ENCODE results near the gene SLC9C2. TPM values are rescaled to one million over a fixed set of nuclear protein-coding genes. Genes with fewer than 3 reads are reported as not detected.
"Not testable (repeated sequence)": the region's sequence is repeated elsewhere in the genome, so short reads cannot be mapped to it uniquely, and the experiment has no call there.

The SLC9C2 gene
- total RNA-seq, 1 donor: not detected

- H3K27me3 ChIP-seq (ENCODE audit: insufficient read depth, low read length): no peaks in the 10 kb centered on the region
- H3K9me3 ChIP-seq (ENCODE audit: low read depth, low read length): no peaks in the 10 kb centered on the region
- no peaks in the 10 kb centered on the region for H3K4me1 ChIP-seq (ENCODE audit: insufficient read depth, low read length)
- H3K4me3 ChIP-seq (ENCODE audit: low read length): no peak overlapping the region
Observed at GRCh38 chr1:173525926-173526325, 76.9 kb downstream of the SLC9C2 start.

GRCh38 chr1:173523329-173523728 lies 79.5 kb downstream of the SLC9C2 start:
- Histone ChIP-seq H3K4me3 (ENCODE audit: low read length) (no peak overlapping the region), H3K9me3 (ENCODE audit: low read depth, low read length) (no peaks in the 10 kb centered on the region), H3K4me1 (ENCODE audit: insufficient read depth, low read length) (no peaks in the 10 kb centered on the region), H3K27me3 (ENCODE audit: insufficient read depth, low read length) (no peaks in the 10 kb centered on the region)

- H3K9me3 ChIP-seq (ENCODE audit: low read depth, low read length): no peaks in the 10 kb centered on the region
- no peaks in the 10 kb centered on the region for H3K4me1 ChIP-seq (ENCODE audit: insufficient read depth, low read length)
- H3K4me3 ChIP-seq (ENCODE audit: low read length): no peak overlapping the region
- H3K27me3 ChIP-seq (ENCODE audit: insufficient read depth, low read length): no peaks in the 10 kb centered on the region
Observed at GRCh38 chr1:173520799-173521198, 82.1 kb downstream of the SLC9C2 start.

- not testable (repeated sequence) for H3K4me1 ChIP-seq (ENCODE audit: insufficient read depth, low read length); H3K27me3 ChIP-seq (ENCODE audit: insufficient read depth, low read length); H3K4me3 ChIP-seq (ENCODE audit: low read length); H3K9me3 ChIP-seq (ENCODE audit: low read depth, low read length)
Observed at GRCh38 chr1:173514503-173514902, 88.4 kb downstream of the SLC9C2 start.

- Histone ChIP-seq H3K4me1 (ENCODE audit: insufficient read depth, low read length) (no peaks in the 10 kb centered on the region), H3K27me3 (ENCODE audit: insufficient read depth, low read length) (no peaks in the 10 kb centered on the region), H3K4me3 (ENCODE audit: low read length) (no peak overlapping the region), H3K9me3 (ENCODE audit: low read depth, low read length) (no peaks in the 10 kb centered on the region)
Observed at GRCh38 chr1:173509797-173510196, 93.1 kb downstream of the SLC9C2 start.

- Histone ChIP-seq H3K4me1 (ENCODE audit: insufficient read depth, low read length) (no peaks in the 10 kb centered on the region), H3K27me3 (ENCODE audit: insufficient read depth, low read length) (no peaks in the 10 kb centered on the region), H3K4me3 (ENCODE audit: low read length) (no peak overlapping the region), H3K9me3 (ENCODE audit: low read depth, low read length) (no peaks in the 10 kb centered on the region)
Observed at GRCh38 chr1:173508541-173508940, 94.3 kb downstream of the SLC9C2 start.

GRCh38 chr1:173507847-173508209 lies 95.0 kb downstream of the SLC9C2 start:
- H3K27me3 ChIP-seq (ENCODE audit: insufficient read depth, low read length): no peaks in the 10 kb centered on the region
- no peaks in the 10 kb centered on the region for H3K4me1 ChIP-seq (ENCODE audit: insufficient read depth, low read length)
- no peak overlapping the region for H3K4me3 ChIP-seq (ENCODE audit: low read length)
- no peaks in the 10 kb centered on the region for H3K9me3 ChIP-seq (ENCODE audit: low read depth, low read length)

GRCh38 chr1:173507205-173507846 lies 95.5 kb downstream of the SLC9C2 start:
- Histone ChIP-seq H3K4me3 (ENCODE audit: low read length) (no peak overlapping the region), H3K4me1 (ENCODE audit: insufficient read depth, low read length) (no peaks in the 10 kb centered on the region), H3K27me3 (ENCODE audit: insufficient read depth, low read length) (no peaks in the 10 kb centered on the region), H3K9me3 (ENCODE audit: low read depth, low read length) (no peaks in the 10 kb centered on the region)

GRCh38 chr1:173506437-173506836 lies 96.4 kb downstream of the SLC9C2 start:
- H3K4me1 ChIP-seq (ENCODE audit: insufficient read depth, low read length): no peaks in the 10 kb centered on the region
- H3K27me3 ChIP-seq (ENCODE audit: insufficient read depth, low read length): no peaks in the 10 kb centered on the region
- H3K4me3 ChIP-seq (ENCODE audit: low read length): no peak overlapping the region
- H3K9me3 ChIP-seq (ENCODE audit: low read depth, low read length): no peaks in the 10 kb centered on the region

- Histone ChIP-seq H3K9me3 (ENCODE audit: low read depth, low read length) (no peaks in the 10 kb centered on the region), H3K27me3 (ENCODE audit: insufficient read depth, low read length) (no peaks in the 10 kb centered on the region), H3K4me1 (ENCODE audit: insufficient read depth, low read length) (no peaks in the 10 kb centered on the region), H3K4me3 (ENCODE audit: low read length) (no peak overlapping the region)
Observed at GRCh38 chr1:173505391-173505790, 97.5 kb downstream of the SLC9C2 start.

- Histone ChIP-seq H3K4me1 (ENCODE audit: insufficient read depth, low read length) (no peaks in the 10 kb centered on the region), H3K27me3 (ENCODE audit: insufficient read depth, low read length) (no peaks in the 10 kb centered on the region), H3K9me3 (ENCODE audit: low read depth, low read length) (no peaks in the 10 kb centered on the region), H3K4me3 (ENCODE audit: low read length) (no peak overlapping the region)
Observed at GRCh38 chr1:173504268-173504667, 98.6 kb downstream of the SLC9C2 start.

GRCh38 chr1:173503391-173503790 lies 99.5 kb downstream of the SLC9C2 start:
- no peaks in the 10 kb centered on the region for H3K27me3 ChIP-seq (ENCODE audit: insufficient read depth, low read length)
- no peaks in the 10 kb centered on the region for H3K9me3 ChIP-seq (ENCODE audit: low read depth, low read length)
- H3K4me3 ChIP-seq (ENCODE audit: low read length): no peak overlapping the region
- no peaks in the 10 kb centered on the region for H3K4me1 ChIP-seq (ENCODE audit: insufficient read depth, low read length)

GRCh38 chr1:173502104-173502503 lies 100.8 kb downstream of the SLC9C2 start:
- no peaks in the 10 kb centered on the region for H3K27me3 ChIP-seq (ENCODE audit: insufficient read depth, low read length)
- no peaks in the 10 kb centered on the region for H3K4me1 ChIP-seq (ENCODE audit: insufficient read depth, low read length)
- H3K9me3 ChIP-seq (ENCODE audit: low read depth, low read length): no peaks in the 10 kb centered on the region
- H3K4me3 ChIP-seq (ENCODE audit: low read length): no peak overlapping the region

GRCh38 chr1:173499729-173500128 lies 103.1 kb downstream of the SLC9C2 start:
- no peaks in the 10 kb centered on the region for H3K27me3 ChIP-seq (ENCODE audit: insufficient read depth, low read length)
- H3K9me3 ChIP-seq (ENCODE audit: low read depth, low read length): no peaks in the 10 kb centered on the region
- no peak overlapping the region for H3K4me3 ChIP-seq (ENCODE audit: low read length)
- H3K4me1 ChIP-seq (ENCODE audit: insufficient read depth, low read length): no peaks in the 10 kb centered on the region

GRCh38 chr1:173496757-173497320 lies 106.0 kb downstream of the SLC9C2 start:
- Histone ChIP-seq H3K4me3 (ENCODE audit: low read length) (no peak overlapping the region), H3K4me1 (ENCODE audit: insufficient read depth, low read length) (no peaks in the 10 kb centered on the region), H3K27me3 (ENCODE audit: insufficient read depth, low read length) (no peaks in the 10 kb centered on the region), H3K9me3 (ENCODE audit: low read depth, low read length) (no peaks in the 10 kb centered on the region)

- H3K4me3 ChIP-seq (ENCODE audit: low read length): no peak overlapping the region
- H3K4me1 ChIP-seq (ENCODE audit: insufficient read depth, low read length): no peaks in the 10 kb centered on the region
- no peaks in the 10 kb centered on the region for H3K27me3 ChIP-seq (ENCODE audit: insufficient read depth, low read length)
Observed at GRCh38 chr1:173495609-173496267, 107.1 kb downstream of the SLC9C2 start.

More at GRCh38 chr1:173495609-173496267, 107.1 kb downstream of the SLC9C2 start:
- H3K9me3 ChIP-seq (ENCODE audit: low read depth, low read length): no peaks in the 10 kb centered on the region

Measured in mononuclear cell (primary cell).